Activated CD4-positive, alpha-beta T cell treated with anti-CD3 and anti-CD28 coated beads, Interleukin-2, amount 50 U/mL, for 4 hours (primary cell): ENCODE data around the gene BTNL9.
"Not testable (repeated sequence)": the region's sequence is repeated elsewhere in the genome, so short reads cannot be mapped to it uniquely, and the experiment has no call there.

Source experiments
- DNase-seq, 2 experiments: peaks; one replicate each; pipeline ENCODE4 v3.0.0-alpha.2; 2020

BTNL9 gene

DNA sequence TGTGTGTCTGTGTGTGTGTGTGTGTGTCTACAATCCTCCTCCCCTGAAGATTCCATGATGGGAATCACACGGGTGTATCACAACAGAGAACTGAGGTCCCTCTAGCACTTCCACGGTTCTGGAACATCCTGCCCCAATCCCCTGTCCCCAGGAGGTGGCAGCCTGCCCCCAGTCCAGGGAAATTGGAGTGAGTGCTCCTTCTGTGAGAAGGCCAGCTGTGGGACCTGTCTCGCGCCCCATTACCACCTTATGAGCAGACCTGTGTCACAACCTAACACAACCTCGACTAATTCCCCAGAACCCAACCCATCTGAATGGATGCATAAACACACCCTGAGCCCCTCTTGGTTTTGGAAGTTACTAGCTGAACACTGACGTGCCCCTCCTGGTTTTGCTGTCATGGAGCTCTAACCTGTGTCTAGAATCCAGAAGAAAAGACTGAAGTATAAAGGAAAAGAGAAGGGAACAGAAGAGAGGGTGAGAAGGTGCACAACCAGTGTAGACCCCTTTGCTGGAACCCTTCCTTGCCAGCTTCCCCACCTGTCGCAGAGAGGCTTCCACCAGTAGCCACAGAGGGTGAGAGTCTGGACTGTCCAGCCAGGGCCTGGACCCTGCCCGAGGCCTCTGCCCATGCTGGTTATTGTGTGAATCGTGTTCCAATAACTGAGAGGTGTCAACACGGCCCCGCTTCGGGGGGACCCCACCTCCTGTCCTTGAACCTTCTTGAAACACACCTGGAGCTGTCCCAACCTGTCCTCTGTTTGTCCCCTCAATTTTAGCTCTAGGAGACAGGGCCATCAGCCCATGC is 3.4 kb downstream of the BTNL9 start:
- DNase-seq, result no peak

GRCh38 chr5:181044093-181044599 is 4.1 kb downstream of the BTNL9 start:
- no peak for DNase-seq

DNA sequence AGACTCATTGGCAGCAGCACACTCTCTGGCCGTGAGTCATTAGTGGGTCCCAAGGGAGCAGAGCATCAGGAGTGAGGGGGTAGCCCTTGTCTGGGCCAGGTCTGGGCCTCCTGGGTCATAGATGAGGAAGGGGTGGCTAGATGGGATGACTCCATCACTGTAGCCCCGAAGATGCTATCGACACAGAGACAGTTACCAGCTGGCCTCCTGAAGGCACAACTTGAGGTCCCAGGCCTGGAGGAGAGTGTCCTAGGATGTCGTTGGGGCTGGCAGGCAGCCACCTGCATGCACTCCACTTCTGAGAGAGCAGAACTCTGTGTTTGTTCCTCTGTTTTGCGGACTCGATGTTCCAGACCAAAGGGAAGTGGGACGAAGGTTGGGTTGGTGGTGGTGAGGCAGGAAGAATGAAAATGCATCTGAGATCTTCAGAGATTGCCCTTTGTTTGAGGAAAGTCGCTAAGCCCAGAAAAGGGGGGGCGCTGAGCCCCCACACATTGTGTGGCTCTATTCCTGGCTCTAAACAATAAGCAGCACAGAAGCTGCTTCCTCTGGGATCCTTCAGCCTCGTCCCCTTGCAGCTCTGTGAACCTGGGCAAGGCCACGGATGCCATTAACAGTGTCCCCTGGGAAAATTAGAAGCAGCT is 4.7 kb downstream of the BTNL9 start:
- no peak for DNase-seq

DNA sequence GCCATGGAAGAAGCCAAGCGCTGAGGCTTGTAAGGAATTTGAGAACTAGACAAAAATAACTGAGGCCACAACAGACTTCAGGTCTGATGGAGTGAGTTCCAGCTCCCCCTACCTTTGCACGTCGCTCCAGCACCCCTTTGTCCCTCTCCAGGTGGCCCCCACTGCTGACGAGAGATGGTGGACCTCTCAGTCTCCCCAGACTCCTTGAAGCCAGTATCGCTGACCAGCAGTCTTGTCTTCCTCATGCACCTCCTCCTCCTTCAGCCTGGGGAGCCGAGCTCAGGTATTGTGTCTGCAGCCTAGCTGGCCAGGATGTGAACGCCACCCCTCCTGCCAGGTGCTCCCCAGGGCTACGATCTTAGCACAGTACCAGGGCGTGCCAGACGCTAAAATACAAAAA is 5.2 kb downstream of the BTNL9 start:
- no peak for DNase-seq

- DNase-seq, result not testable (repeated sequence)
Observed at GRCh38 chr5:181045857-181046256, 5.8 kb downstream of the BTNL9 start.

- no peak for DNase-seq
Observed at GRCh38 chr5:181047288-181047687, 7.2 kb downstream of the BTNL9 start.

DNA sequence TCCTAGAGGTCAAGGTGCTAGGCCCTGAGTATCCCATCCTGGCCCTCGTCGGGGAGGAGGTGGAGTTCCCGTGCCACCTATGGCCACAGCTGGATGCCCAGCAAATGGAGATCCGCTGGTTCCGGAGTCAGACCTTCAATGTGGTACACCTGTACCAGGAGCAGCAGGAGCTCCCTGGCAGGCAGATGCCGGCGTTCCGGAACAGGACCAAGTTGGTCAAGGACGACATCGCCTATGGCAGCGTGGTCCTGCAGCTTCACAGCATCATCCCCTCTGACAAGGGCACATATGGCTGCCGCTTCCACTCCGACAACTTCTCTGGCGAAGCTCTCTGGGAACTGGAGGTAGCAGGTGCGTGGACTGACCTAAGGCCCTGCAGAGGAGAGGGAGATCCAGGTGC is 7.9 kb downstream of the BTNL9 start:
- DNase-seq, result no peak

DNA sequence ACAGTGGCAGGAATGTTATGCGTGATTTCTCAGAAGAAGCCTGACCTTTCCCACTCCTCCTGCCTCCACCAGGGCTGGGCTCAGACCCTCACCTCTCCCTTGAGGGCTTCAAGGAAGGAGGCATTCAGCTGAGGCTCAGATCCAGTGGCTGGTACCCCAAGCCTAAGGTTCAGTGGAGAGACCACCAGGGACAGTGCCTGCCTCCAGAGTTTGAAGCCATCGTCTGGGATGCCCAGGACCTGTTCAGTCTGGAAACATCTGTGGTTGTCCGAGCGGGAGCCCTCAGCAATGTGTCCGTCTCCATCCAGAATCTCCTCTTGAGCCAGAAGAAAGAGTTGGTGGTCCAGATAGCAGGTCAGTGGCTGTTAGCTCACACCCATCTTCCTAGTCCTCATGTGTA is 9.9 kb downstream of the BTNL9 start:
- no peak for DNase-seq

DNA sequence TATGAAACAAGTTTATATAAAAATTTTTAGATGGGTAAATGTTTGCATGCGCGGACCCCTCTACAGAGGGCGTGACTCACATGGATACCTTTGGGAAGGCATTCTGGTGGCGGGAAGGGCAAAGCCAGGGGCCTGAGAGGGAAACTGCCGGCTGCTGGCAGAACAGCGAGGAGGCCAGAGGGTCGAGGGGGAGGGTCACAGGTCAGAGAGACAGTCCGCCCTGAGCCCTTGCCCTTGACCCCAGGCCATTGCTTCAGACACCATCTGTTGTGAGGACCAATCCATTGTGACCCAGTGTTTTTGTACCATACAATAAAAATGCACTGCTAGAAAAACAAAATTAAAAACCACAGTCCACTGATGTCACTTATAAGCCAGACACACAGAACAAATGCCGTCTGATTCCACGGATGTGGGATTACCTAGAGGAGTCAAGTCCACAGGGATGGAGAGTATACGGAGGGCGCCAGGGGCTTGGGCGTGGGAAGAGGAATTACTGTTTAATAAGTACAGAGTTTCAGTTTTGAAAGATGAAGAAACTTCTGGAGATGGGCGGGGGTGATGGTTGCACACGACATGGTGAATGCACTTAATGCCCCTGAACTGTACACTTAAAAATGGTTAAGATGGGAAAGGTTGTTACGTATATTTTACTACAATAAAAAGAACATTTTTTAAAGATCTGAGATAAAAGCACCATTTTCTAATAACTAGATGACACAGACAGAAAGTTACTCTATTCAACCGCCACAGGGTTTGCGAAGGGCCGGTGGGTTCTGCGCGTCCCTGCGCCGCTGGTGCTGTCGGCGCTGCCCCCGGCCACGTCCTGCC is 12.0 kb downstream of the BTNL9 start:
- DNase-seq, result no peak

- no peak for DNase-seq
Observed at GRCh38 chr5:181052672-181053487, 12.8 kb downstream of the BTNL9 start.

DNA sequence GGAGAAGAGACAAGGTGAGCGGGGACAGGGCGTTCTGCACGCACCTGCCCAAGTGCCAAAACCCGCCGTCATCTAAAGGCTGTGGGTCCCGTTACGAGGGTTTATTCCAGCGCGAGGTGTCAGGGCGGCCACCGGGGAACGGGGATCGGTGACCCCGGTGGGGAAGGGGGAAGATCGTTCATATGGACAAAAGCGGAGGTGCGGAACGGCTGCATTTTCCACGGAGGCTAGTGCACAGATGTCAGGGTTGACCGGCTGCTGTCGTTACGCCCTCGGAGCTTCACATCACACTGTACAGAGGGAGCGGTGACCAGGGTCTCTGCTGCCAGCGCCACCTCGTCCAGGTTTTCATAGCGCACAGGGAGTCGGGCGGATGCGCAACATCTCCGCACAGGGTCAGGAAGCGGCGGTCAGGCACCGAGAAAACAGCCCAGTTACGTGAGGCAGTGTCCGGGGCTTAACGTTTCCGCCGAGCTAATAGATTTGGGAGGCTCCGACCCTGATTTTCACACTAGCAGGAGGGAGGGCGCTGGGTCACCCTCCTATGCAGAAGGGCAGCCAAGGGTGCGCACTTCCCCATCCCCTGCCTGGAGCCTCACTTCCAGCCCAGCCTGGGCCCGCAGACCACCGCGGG is 13.5 kb downstream of the BTNL9 start:
- no peak for DNase-seq

- no peak for DNase-seq
Observed at GRCh38 chr5:181054138-181054537, 14.1 kb downstream of the BTNL9 start.

- DNase-seq, result no peak
Observed at GRCh38 chr5:181054871-181055459, 14.9 kb downstream of the BTNL9 start.

DNA sequence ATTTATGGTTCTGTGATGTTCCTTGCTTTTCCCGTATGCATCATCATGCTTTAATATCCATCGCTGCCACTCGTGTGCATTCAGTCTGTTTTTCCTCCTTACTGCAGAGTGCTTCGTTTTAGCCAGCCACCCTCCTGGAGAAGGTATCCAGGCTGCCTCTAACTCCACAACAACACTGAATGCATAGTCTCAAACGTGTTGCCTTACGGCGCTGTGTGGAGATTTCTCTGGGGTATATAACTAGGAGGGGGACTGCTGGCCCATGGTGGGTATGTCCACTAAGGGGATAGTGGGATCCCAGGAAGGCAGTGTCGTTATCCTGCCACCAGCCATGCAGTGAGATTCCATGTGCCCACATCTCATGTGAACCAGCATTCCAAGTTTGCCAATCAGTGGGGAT is 16.4 kb downstream of the BTNL9 start:
- no peak for DNase-seq

- no peak for DNase-seq
Observed at GRCh38 chr5:181058321-181058720, 18.3 kb downstream of the BTNL9 start.

DNA sequence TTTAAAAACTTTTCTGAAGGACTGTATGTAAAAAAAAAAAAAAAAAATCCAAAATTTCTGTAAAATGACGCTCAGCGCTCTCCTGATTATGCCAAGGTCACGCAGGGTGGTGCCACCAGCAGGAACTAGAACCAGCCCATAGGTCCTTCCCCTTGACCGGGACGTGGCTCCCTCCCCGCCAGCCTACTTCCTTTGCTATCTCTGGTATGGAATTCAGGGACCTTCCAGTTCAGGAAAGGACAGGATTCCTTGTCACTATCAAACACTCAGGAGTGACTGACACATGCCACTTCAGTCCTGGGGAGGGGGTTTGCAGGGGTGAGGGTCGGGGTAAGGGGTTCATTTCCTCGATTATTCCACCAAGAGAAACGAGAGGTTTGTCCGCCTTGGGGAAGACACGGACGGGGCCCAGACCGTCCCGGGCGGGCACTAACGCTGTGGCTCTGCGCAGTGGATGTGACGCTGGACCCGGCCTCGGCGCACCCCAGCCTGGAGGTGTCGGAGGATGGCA is 18.8 kb downstream of the BTNL9 start:
- DNase-seq, result no peak

GRCh38 chr5:181059297-181060230 is 19.5 kb downstream of the BTNL9 start:
- DNase-seq, result no peak

DNA sequence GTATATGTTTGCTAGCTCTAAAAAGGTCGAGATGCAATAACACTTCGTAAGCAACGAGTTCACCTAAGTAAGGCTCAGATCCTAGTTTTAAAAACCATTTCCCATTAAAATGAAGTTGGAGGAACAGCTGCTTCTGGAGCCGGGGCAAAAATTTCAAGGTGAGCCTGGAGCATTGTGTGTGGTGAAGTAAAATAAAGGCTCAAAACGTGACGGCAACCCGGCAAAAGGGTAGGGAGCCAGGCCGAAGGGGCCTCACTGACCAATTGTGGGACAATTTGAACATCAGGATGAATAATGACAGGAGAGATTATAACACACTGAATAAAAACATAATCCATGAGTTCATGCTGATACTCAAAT is 20.1 kb downstream of the BTNL9 start:
- DNase-seq, result no peak

DNA sequence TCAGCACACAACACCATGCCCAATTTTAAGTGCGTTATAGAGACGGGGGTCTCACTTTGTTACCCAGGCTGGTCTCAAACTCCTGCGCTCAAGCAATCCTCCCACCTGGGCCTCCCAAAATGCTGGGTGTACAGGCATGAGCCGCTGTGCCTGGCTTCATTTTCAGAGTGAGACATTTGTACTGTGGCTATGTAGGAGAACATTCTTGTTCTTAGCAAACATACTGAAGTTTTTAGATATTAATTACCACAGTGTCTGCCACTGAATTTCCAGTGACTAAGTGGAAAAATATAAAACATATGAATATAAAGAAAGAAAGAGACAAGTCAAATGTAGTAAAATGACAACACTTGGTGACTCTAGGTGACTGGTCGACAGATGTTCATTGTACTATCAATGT is 20.9 kb downstream of the BTNL9 start:
- no peak for DNase-seq

- no peak for DNase-seq
Observed at GRCh38 chr5:181061645-181062044, 21.6 kb downstream of the BTNL9 start.
